ENCODE measurements around the gene GFRA1.

DNA sequence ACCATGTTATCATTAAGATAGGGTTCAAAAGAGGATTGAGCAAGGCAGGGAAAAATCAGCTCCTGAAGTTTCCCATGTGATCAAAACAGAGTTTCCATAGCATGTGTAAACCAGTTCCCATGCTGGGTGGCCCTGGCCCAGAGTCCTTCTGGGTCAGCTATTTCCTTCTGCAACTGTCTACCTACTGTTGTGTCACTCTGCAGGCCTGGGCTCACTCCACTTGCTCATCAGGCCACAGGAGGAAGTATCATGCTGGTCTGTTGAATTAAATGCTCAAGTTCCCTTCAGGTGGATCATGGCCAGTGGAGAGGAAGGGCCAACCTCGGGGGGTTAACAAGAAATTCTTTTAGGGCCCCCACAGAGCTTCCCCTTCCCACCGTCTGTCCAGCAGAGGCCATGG is 104.7 kb downstream of the GFRA1 start:
- TF ChIP-seq JUND (IDR thresholded peaks at IDR 0.05) (no peak), RFX5 (IDR thresholded peaks at IDR 0.05; ENCODE audit: low read length) (no peak), RAD21 (IDR thresholded peaks at IDR 0.05; ENCODE audit: low read length) (no peak), MXI1 (IDR thresholded peaks at IDR 0.05; ENCODE audit: low read depth, low read length) (no peak), POLR2AphosphoS5 (IDR thresholded peaks at IDR 0.05; ENCODE audit: low read depth, low read length) (no peak)
- TF ChIP-seq, protein P1, sequence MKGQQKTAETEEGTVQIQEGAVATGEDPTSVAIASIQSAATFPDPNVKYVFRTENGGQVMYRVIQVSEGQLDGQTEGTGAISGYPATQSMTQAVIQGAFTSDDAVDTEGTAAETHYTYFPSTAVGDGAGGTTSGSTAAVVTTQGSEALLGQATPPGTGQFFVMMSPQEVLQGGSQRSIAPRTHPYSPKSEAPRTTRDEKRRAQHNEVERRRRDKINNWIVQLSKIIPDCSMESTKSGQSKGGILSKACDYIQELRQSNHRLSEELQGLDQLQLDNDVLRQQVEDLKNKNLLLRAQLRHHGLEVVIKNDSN (IDR thresholded peaks at IDR 0.05; ENCODE audit: borderline replicate concordance, low read depth) = no peak
- TF ChIP-seq, protein P2, sequence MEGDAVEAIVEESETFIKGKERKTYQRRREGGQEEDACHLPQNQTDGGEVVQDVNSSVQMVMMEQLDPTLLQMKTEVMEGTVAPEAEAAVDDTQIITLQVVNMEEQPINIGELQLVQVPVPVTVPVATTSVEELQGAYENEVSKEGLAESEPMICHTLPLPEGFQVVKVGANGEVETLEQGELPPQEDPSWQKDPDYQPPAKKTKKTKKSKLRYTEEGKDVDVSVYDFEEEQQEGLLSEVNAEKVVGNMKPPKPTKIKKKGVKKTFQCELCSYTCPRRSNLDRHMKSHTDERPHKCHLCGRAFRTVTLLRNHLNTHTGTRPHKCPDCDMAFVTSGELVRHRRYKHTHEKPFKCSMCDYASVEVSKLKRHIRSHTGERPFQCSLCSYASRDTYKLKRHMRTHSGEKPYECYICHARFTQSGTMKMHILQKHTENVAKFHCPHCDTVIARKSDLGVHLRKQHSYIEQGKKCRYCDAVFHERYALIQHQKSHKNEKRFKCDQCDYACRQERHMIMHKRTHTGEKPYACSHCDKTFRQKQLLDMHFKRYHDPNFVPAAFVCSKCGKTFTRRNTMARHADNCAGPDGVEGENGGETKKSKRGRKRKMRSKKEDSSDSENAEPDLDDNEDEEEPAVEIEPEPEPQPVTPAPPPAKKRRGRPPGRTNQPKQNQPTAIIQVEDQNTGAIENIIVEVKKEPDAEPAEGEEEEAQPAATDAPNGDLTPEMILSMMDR (IDR thresholded peaks at IDR 0.05) = no peak
- TF ChIP-seq, protein P3, sequence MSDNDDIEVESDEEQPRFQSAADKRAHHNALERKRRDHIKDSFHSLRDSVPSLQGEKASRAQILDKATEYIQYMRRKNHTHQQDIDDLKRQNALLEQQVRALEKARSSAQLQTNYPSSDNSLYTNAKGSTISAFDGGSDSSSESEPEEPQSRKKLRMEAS (IDR thresholded peaks at IDR 0.05; ENCODE audit: low read depth) = no peak

Data from SK-N-SH (cell line).